NCI-H1436 treated with DMSO at 0.1 percent for 48 hours (cell line): ENCODE data around the gene GOLGA6L1.
"Not testable (repeated sequence)": the region's sequence is repeated elsewhere in the genome, so short reads cannot be mapped to it uniquely, and the experiment has no call there.

Experiments
- DNase-seq: peaks from one replicate; lab custom pipeline; 2025; lab: John Stamatoyannopoulos, UW

The GOLGA6L1 gene

GRCh38 chr15:23136722-23137121 lies at the start of gene GOLGA6L1:
TSS of gene GOLGA6L1 (minus strand) at chr15:23136822. CDS start at chr15:23136731, 91 bp downstream.
- not testable (repeated sequence) for DNase-seq

GRCh38 chr15:23181201-23181600 lies 44.6 kb upstream of the GOLGA6L1 start:
- DNase-seq: not testable (repeated sequence)

GRCh38 chr15:23180547-23180927 lies 43.9 kb upstream of the GOLGA6L1 start:
- not testable (repeated sequence) for DNase-seq

GRCh38 chr15:23179768-23180546 lies 43.3 kb upstream of the GOLGA6L1 start:
- not testable (repeated sequence) for DNase-seq

- DNase-seq: not testable (repeated sequence)
Measured at GRCh38 chr15:23176683-23177082, 40.1 kb upstream of the GOLGA6L1 start.

GRCh38 chr15:23175606-23176005 lies 39.0 kb upstream of the GOLGA6L1 start:
- not testable (repeated sequence) for DNase-seq

- DNase-seq: not testable (repeated sequence)
Measured at GRCh38 chr15:23174609-23175140, 38.1 kb upstream of the GOLGA6L1 start.

GRCh38 chr15:23132787-23133186 lies 3.8 kb downstream of the GOLGA6L1 start:
- DNase-seq: not testable (repeated sequence)

- no peak for DNase-seq
Measured at GRCh38 chr15:23118208-23118607, 18.4 kb downstream of the GOLGA6L1 start.

- no peak for DNase-seq
Measured at GRCh38 chr15:23095796-23096195, 40.8 kb downstream of the GOLGA6L1 start.

GRCh38 chr15:23083115-23083514 lies 53.5 kb downstream of the GOLGA6L1 start:
- no peak for DNase-seq

- not testable (repeated sequence) for DNase-seq
Measured at GRCh38 chr15:23081996-23082737, 54.5 kb downstream of the GOLGA6L1 start.

GRCh38 chr15:23081271-23081670 lies 55.4 kb downstream of the GOLGA6L1 start:
- no peak for DNase-seq

GRCh38 chr15:23079766-23080165 lies 56.9 kb downstream of the GOLGA6L1 start:
- no peak for DNase-seq
